ENCODE data around the gene LHB. TPM values are rescaled to one million over a fixed set of nuclear protein-coding genes. Genes with fewer than 3 reads are reported as not detected.

The LHB gene
- total RNA-seq, 1 experiment from 2014 or later, result not detected

DNA sequence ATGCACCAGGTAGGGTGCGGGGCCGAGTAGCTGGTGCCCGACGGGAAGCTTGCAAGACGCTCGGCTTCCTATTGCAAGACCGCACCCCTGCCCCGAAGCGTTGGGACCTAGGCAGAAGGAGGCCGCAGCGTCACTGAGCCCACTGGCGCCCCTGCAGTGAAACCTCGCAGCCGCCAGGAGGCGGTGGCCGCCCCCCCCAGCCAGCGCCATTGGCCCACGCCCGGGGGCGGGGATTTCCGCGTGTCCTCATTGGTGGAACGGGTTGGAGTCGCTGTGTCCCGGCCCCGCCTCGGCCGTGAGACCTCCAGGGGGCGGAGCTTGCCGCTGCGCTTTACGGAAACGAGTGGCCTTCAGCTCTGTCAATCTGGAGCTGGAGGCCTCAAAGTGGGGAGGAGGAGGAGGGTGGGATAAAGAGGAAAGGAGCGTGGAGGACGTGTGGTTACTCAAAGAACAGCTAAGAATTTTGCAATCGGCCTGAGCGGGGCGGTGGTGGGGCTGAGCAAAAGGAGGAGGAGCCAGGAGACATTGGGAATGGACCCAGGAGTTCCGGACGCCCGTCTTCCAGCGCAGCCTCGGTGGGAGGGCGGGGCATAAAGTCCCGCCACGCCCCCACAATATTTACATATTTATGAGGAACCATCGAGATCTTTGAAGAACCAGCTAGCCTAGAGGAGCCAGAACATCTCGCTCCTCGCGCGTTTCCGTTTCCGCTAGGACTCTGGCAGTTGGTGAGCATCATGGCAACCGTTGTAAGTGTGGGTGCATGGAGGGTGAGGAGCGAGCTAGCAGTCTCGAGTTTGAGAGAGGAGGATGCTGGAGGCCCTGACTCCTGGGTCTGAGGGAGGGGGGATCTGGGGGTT, 23.5 kb downstream of the LHB start, which contains the start of the genes GYS1 and RUVBL2:
GYS1 (minus strand) TSS at position 135 of the 860 bp plus-strand sequence. CDS start 197 bp downstream, outside the sequence.
RUVBL2 (plus strand) TSS at position 713 of the 860 bp plus-strand sequence; CDS start at position 738, 25 bp downstream.
- Histone ChIP-seq H2AK5ac (ENCODE audit: insufficient read length, low read length) (no peak within 1 kb of the TSS), H3K27me3 (ENCODE audit: insufficient read depth, low read length) (no peaks in the 10 kb centered on the region), H2BK12ac (ENCODE audit: insufficient read length, low read depth, low read length) (no peak within 1 kb of the TSS), H3K14ac (ENCODE audit: insufficient read depth, low read length) (peak within 1 kb of the TSS; percentile 82), H3K79me2 (ENCODE audit: insufficient read depth, low read length) (peaks cover 9% of the 10 kb centered on the region; the same call in 1 of the 2 replicates), H3K4me2 (ENCODE audit: insufficient read depth, insufficient read length, low read length) (peak within 1 kb of the TSS; percentile 88), H3T11ph (ENCODE audit: low read length) (no peak within 1 kb of the TSS), H2BK15ac (ENCODE audit: low read depth, low read length) (no peak within 1 kb of the TSS), H3K23ac (ENCODE audit: insufficient read length, low read depth, low read length) (no peak within 1 kb of the TSS), H4K91ac (ENCODE audit: insufficient read length, low read depth, low read length) (no peak within 1 kb of the TSS), H2BK20ac (ENCODE audit: low read depth, low read length, poor library complexity, severe bottlenecking) (no peak within 1 kb of the TSS), H3K4ac (ENCODE audit: low read depth, low read length) (no peak within 1 kb of the TSS), H2AFZ (ENCODE audit: low read length) (no peak within 1 kb of the TSS), H2BK5ac (ENCODE audit: insufficient read length, low read length) (no peak within 1 kb of the TSS), H2BK120ac (ENCODE audit: low read depth, low read length, poor library complexity, severe bottlenecking) (no peak within 1 kb of the TSS), H3K23me2 (ENCODE audit: insufficient read length, low read depth, low read length, poor library complexity, severe bottlenecking) (peaks cover 8% of the 10 kb centered on the region), H3K56ac (ENCODE audit: insufficient read length, low read depth, low read length) (no peak within 1 kb of the TSS), H3K4me1 (ENCODE audit: insufficient read depth, low read length) (no peaks in the 10 kb centered on the region; the same call in 1 of the 2 replicates), H3K9ac (ENCODE audit: extremely low read depth, insufficient read length, low read length) (peak within 1 kb of the TSS; percentile 69), H4K8ac (replicated peaks; ENCODE audit: insufficient read length, low read depth, low read length) (no peak within 1 kb of the TSS), H3K18ac (ENCODE audit: insufficient read length, low read depth, low read length) (peak within 1 kb of the TSS; percentile 59), H3K79me1 (ENCODE audit: insufficient read depth, low read depth, low read length, poor library complexity, severe bottlenecking) (no peaks in the 10 kb centered on the region), H4K20me1 (ENCODE audit: control insufficient read depth, insufficient read depth, insufficient read length) (no peaks in the 10 kb centered on the region), H3K9me3 (ENCODE audit: control insufficient read depth, low read depth, low read length) (no peaks in the 10 kb centered on the region), H4K5ac (ENCODE audit: insufficient read length, low read depth, low read length) (no peak within 1 kb of the TSS), H3K27ac (ENCODE audit: insufficient read length, low read depth, low read length) (no peak within 1 kb of the TSS)
- H3K27ac Mint-ChIP-seq, result peak within 1 kb of the TSS; percentile 95 to 99 (median 98)
- H3K4me1 Mint-ChIP-seq, result peaks cover 31 to 35% of the 10 kb centered on the region in 2 experiments
- TF ChIP-seq, protein P1, sequence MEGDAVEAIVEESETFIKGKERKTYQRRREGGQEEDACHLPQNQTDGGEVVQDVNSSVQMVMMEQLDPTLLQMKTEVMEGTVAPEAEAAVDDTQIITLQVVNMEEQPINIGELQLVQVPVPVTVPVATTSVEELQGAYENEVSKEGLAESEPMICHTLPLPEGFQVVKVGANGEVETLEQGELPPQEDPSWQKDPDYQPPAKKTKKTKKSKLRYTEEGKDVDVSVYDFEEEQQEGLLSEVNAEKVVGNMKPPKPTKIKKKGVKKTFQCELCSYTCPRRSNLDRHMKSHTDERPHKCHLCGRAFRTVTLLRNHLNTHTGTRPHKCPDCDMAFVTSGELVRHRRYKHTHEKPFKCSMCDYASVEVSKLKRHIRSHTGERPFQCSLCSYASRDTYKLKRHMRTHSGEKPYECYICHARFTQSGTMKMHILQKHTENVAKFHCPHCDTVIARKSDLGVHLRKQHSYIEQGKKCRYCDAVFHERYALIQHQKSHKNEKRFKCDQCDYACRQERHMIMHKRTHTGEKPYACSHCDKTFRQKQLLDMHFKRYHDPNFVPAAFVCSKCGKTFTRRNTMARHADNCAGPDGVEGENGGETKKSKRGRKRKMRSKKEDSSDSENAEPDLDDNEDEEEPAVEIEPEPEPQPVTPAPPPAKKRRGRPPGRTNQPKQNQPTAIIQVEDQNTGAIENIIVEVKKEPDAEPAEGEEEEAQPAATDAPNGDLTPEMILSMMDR (conservative IDR thresholded peaks at IDR 0.05), result peak; percentile 96
- H3K9me3 Mint-ChIP-seq, result no peaks in the 10 kb centered on the region
- DNase-seq, result peak; percentile 99
- H3K36me3 Mint-ChIP-seq (ENCODE audit: insufficient read depth in 1 of 3, low read depth in 3 of 3), result peaks cover 11 to 24% (median 23%) of the 10 kb centered on the region in 3 experiments; a peak in 6 of 7 replicates
- no peaks in the 10 kb centered on the region for H3K27me3 Mint-ChIP-seq (ENCODE audit: low read depth)
- peak within 1 kb of the TSS; percentile 93 to 95 for H3K4me3 Mint-ChIP-seq
- WGBS (ENCODE audit: extremely low coverage, insufficient read length, low lambda C conversion rate), result no CpG with 5 or more reads among the region's 56 CpGs
